HG03575 (cell line): ENCODE measurements around the gene IDH3A.

Experiments used
- ATAC-seq: cut with Tn5 transposase; IDR thresholded peaks from one replicate; pipeline ENCODE4 v1.9.1; 2021; ENCODE audit not compliant: unreplicated experiment, insufficient number of reproducible peaks, low FRiP score; ENCODE audit errors: extremely low read depth

Gene IDH3A

GRCh38 chr15:78211189-78211921 lies 62.2 kb downstream of the IDH3A start:
- ATAC-seq = no peak

GRCh38 chr15:78212008-78212407 lies 62.8 kb downstream of the IDH3A start:
- no peak for ATAC-seq

- no peak for ATAC-seq
Observed at GRCh38 chr15:78212546-78213424, 63.6 kb downstream of the IDH3A start.

- ATAC-seq = no peak
Observed at GRCh38 chr15:78213425-78213750, 64.2 kb downstream of the IDH3A start.

GRCh38 chr15:78213956-78214355 lies 64.8 kb downstream of the IDH3A start:
- no peak for ATAC-seq

GRCh38 chr15:78216276-78217104 lies 67.3 kb downstream of the IDH3A start:
- ATAC-seq = no peak

GRCh38 chr15:78220713-78221112 lies 71.6 kb downstream of the IDH3A start:
- ATAC-seq = no peak
